HepG2 (cell line): ENCODE results near the gene SEC14L5. TPM values are rescaled to one million over a fixed set of nuclear protein-coding genes. Genes with fewer than 3 reads are reported as not detected.

ENCODE experiments used
- ATAC-seq: fragments of 200-7000 bp; cut with Tn5 transposase; 3 replicates; pipeline ENCODE4 v1.9.1; 2020; ENCODE audit warnings: mild to moderate bottlenecking, moderate library complexity
- BruUV-seq: library from RNA; stranded (reverse); fragments of 400-500 nt; replicated peaks from 2 replicates; lab custom pipeline; 2021; lab: Mats Ljungman, UMichigan
- CTCF ChIA-PET: fragments of 300-600 bp; formaldehyde crosslinking; extraction: SDS; loops from one replicate; lab custom pipeline; 2021; ENCODE audit warnings: low total read pairs, inconsistent platforms, low intra/inter-chr PET ratio; lab: Yijun Ruan, JAX
- POLR2A ChIA-PET: fragments of 350-600 bp; sonication (Branson Sonifier 250); formaldehyde crosslinking; loops from one replicate; lab custom pipeline; 2020; ENCODE audit warnings: antibody characterized with exemption, inconsistent platforms; lab: Yijun Ruan, JAX
- DNase-seq: peaks from one replicate; pipeline ENCODE4 v3.0.0-alpha.2; 2015; ENCODE audit warnings: low spot score
- FAIRE-seq: peaks from 3 replicates; lab custom pipeline; 2011; peaks lifted over from hg19 to GRCh38; lab: Jason Lieb, UNC
- H2AFZ ChIP-seq: one replicate; pipeline ENCODE4 v1.6.1; 2011; ENCODE audit warnings: low read length, inconsistent platforms
- H3K27ac ChIP-seq: fragments of 300-600 bp; 3 replicates; pipeline ENCODE4 v1.8.0; 2011; ENCODE audit warnings: mixed run types, mild to moderate bottlenecking, mixed read lengths, low read length, inconsistent platforms; ENCODE audit not compliant: insufficient read depth; ENCODE audit errors: extremely low read length
- H3K27me3 ChIP-seq, 2 experiments: fragments of 200-600 bp in 1 of 2; 2 replicates in 1 of 2; 3 replicates in 1 of 2; pipeline versions ENCODE4 v1.6.0 to v1.8.0; 2011; ENCODE audit warnings: low read length in 2 of 2, mild to moderate bottlenecking in 2 of 2, moderate library complexity in 2 of 2, inconsistent platforms in 1 of 2; ENCODE audit not compliant: insufficient read depth in 2 of 2, control insufficient read depth in 1 of 2
- H3K36me3 ChIP-seq, 2 experiments: fragments of 200-600 bp in 1 of 2; replicated peaks in 1 of 2; 2 replicates in 1 of 2; 3 replicates in 1 of 2; pipeline versions ENCODE4 v1.5.1 to v1.8.0; 2011; ENCODE audit warnings: low read length in 2 of 2, inconsistent platforms in 1 of 2; ENCODE audit not compliant: insufficient read depth in 2 of 2, control insufficient read depth in 1 of 2
- H3K4me1 ChIP-seq: 2 replicates; pipeline ENCODE4 v1.5.1; 2012; ENCODE audit warnings: low read length, inconsistent platforms; ENCODE audit not compliant: insufficient read depth
- H3K4me2 ChIP-seq: 2 replicates; pipeline ENCODE4 v1.6.0; 2011; ENCODE audit warnings: low read depth, low read length, inconsistent platforms
- H3K4me3 ChIP-seq, 3 experiments: fragments of 200-600 bp in 1 of 3; sonication (generic), shearing (Covaris generic) in 1 of 3; replicated peaks in 1 of 3; 2 replicates each; pipeline ENCODE4 v1.5.1; 2011 to 2016; ENCODE audit warnings: low read length in 3 of 3, inconsistent platforms in 2 of 3, low read depth in 2 of 3, mild to moderate bottlenecking in 2 of 3, control low read depth in 1 of 3, mixed read lengths in 1 of 3; ENCODE audit not compliant: insufficient read depth in 1 of 3
- H3K79me2 ChIP-seq: one replicate; pipeline ENCODE4 v1.6.1; 2011; ENCODE audit warnings: low read length, inconsistent platforms; ENCODE audit not compliant: insufficient read depth
- H3K9ac ChIP-seq: 2 replicates; pipeline ENCODE4 v1.6.0; 2011; ENCODE audit warnings: mild to moderate bottlenecking, low read depth, low read length, inconsistent platforms; ENCODE audit not compliant: insufficient read depth
- H3K9me3 ChIP-seq: 2 replicates; pipeline ENCODE4 v1.5.1; 2012; ENCODE audit warnings: mild to moderate bottlenecking, low read length
- H4K20me1 ChIP-seq: 2 replicates; pipeline ENCODE4 v1.6.0; 2011; ENCODE audit warnings: inconsistent platforms, mild to moderate bottlenecking, low read length, moderate library complexity; ENCODE audit not compliant: insufficient read depth
- POLR2A ChIP-seq, 2 experiments: IDR thresholded peaks; 2 replicates each; pipeline ENCODE4 v1.6.1; 2011; ENCODE audit warnings: low read depth in 2 of 2, low read length in 2 of 2, mild to moderate bottlenecking in 1 of 2, moderate library complexity in 1 of 2; ENCODE audit not compliant: insufficient read depth in 1 of 2
- SRF ChIP-seq: IDR thresholded peaks from 2 replicates; pipeline ENCODE4 v1.6.1; 2011; ENCODE audit warnings: mild to moderate bottlenecking, low read depth, low read length, moderate library complexity
- ZNF607 ChIP-seq: sonication (generic); formaldehyde crosslinking; IDR thresholded peaks from 2 replicates; pipeline ENCODE4 v1.5.1; 2020; ENCODE audit warnings: missing genetic modification reagents, mild to moderate bottlenecking, borderline replicate concordance
- ZNF775 ChIP-seq: sonication (generic); formaldehyde crosslinking; IDR thresholded peaks from 2 replicates; pipeline ENCODE4 v1.4.0; 2020; ENCODE audit warnings: missing genetic modification reagents, mild to moderate bottlenecking, moderate library complexity, borderline replicate concordance
- WGBS: methylation state at CpG from one replicate; pipeline ENCODE4 v1.1.6; 2017; ENCODE audit warnings: low lambda C conversion rate; 5-methylcytosine and 5-hydroxymethylcytosine counted together
- in situ Hi-C: cut with HindIII; loops from 2 replicates; pipeline ENCODE4 v1.10.0; 2017; ENCODE audit warnings: low pct_unique_long_range_greater_than_20kb; ENCODE audit not compliant: extremely low pct_ligation_motif_present
- intact Hi-C: fragments of 100-400 bp; cut with micrococcal nuclease; formaldehyde crosslinking; loops from one replicate; pipeline ENCODE4 v1.10.0; 2022; ENCODE audit not compliant: unreplicated experiment
- polyA plus RNA-seq, 8 experiments: library from polyadenylated mRNA; depleted of rRNA in 3 of 8; stranded (reverse) in 7 of 8; unstranded in 1 of 8; fragments of >200 nt; fragmentation: Illumina TruSeq in 4 of 8; extraction: Trizol in 4 of 8; gene quantifications; 2 replicates each; pipeline versions ENCODE4 v1.2.1 to v1.2.3, GENCODE V29; 2011 to 2016; ENCODE audit warnings: low read depth in 4 of 8, missing spikeins in 1 of 8, mixed read lengths in 1 of 8; ENCODE audit not compliant: insufficient read depth in 1 of 8
- total RNA-seq, 5 experiments: library from RNA; depleted of rRNA; stranded (reverse); fragments of >200 nt; fragmentation: Illumina TruSeq; extraction: Trizol; gene quantifications; 2 replicates each; pipeline ENCODE4 v1.2.3, GENCODE V29; 2016; ENCODE audit warnings: low read depth in 1 of 5
- TF ChIP-seq, protein P1 (sequence below): sonication (generic); formaldehyde crosslinking; IDR thresholded peaks from 2 replicates; pipeline ENCODE4 v1.4.0; 2020; ENCODE audit warnings: missing genetic modification reagents, borderline replicate concordance

SEC14L5 gene
- total and polyA plus RNA-seq, 2 of the 13 experiments (the other 11 are each of a cell fraction or from before 2014, with no cell fraction given) = 0.40 to 0.42 TPM

DNA sequence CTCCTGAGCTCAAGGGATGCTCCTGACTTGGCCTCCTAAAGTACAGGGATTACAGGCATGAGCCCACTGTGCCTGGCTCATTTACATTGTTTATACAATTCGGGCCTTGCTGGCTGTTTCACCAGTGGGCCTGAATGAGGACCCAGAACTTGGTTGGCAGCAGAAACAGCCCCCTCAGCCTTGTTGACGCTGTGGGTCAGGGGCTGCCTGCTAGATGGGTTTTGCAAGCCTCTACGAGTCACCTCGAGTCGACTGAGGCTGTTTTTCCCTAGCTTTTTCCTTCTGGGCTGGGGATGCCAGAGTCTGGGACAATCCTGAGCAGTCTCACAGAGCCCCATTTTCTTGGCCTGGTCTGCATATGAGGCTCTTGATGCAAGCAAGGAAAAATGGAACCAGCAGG is 37.3 kb upstream of the SEC14L5 start (continued):
- TF ChIP-seq, protein P1, sequence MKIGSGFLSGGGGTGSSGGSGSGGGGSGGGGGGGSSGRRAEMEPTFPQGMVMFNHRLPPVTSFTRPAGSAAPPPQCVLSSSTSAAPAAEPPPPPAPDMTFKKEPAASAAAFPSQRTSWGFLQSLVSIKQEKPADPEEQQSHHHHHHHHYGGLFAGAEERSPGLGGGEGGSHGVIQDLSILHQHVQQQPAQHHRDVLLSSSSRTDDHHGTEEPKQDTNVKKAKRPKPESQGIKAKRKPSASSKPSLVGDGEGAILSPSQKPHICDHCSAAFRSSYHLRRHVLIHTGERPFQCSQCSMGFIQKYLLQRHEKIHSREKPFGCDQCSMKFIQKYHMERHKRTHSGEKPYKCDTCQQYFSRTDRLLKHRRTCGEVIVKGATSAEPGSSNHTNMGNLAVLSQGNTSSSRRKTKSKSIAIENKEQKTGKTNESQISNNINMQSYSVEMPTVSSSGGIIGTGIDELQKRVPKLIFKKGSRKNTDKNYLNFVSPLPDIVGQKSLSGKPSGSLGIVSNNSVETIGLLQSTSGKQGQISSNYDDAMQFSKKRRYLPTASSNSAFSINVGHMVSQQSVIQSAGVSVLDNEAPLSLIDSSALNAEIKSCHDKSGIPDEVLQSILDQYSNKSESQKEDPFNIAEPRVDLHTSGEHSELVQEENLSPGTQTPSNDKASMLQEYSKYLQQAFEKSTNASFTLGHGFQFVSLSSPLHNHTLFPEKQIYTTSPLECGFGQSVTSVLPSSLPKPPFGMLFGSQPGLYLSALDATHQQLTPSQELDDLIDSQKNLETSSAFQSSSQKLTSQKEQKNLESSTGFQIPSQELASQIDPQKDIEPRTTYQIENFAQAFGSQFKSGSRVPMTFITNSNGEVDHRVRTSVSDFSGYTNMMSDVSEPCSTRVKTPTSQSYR (CRISPR knock-in tag) = no peak
- TF ChIP-seq ZNF775 (CRISPR knock-in tag) (no peak), POLR2A (IDR thresholded peaks at IDR 0.05; ENCODE audit: insufficient read depth in 1 of 2, low read depth in 2 of 2, low read length in 2 of 2) (no peak)

DNA sequence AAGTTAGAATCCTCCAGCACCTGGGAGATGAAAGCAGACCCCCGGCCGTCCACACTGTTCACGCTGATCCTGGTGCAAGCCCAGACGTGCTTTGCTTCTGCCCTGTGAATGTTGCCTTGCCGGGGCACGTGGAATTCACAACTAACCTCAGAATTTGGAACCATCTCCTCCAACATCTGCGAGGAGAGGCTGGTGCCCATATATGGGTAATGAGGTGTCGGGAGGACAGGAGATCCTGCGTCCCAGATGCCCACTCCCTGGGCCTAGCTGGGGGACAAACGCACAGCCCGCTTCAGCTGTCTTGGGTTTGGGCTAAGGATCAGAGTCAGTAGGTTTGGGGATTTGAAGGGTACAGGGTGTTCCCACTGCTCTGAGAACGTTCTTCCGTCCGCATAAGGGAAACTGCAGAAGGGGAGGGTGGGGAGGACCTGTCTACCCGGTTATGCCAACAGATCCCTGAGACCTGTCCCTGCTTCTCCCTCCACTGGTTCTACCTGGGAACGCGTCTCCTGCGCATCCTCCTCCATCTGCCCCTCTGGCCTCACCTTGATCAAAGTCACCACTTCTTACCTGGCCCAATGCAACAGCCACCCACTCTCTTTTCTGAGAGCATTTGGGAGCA is 35.3 kb upstream of the SEC14L5 start:
- POLR2A ChIA-PET = no interaction called here
- H3K4me1 ChIP-seq = peaks cover 25% of the 10 kb centered on the region

More for the DNA sequence above, 35.3 kb upstream of the SEC14L5 start:
- H3K4me2 ChIP-seq = no peak overlapping the region
- no TSS peak for BruUV-seq
- H3K9ac ChIP-seq = no peak overlapping the region
- CTCF ChIA-PET = no interaction called here
- in situ Hi-C loops (no loop called here), intact Hi-C loops (no loop called here)
- WGBS = 91% methylated on average over 18 of the region's 18 CpGs
- H2AFZ ChIP-seq = no peak overlapping the region
- no peaks in the 10 kb centered on the region for H4K20me1 ChIP-seq
- no peak overlapping the region for H3K27ac ChIP-seq
- H3K36me3 ChIP-seq = no peaks in the 10 kb centered on the region; a peak in 1 of 5 replicates
- H3K27me3 ChIP-seq = no peaks in the 10 kb centered on the region
- TF ChIP-seq ZNF607 = no peak
- TF ChIP-seq SRF = peak; percentile 52; the same call in 1 of the 2 replicates
- peaks cover 6% of the 10 kb centered on the region; the same call in 1 of the 2 replicates for H3K9me3 ChIP-seq
- no peak for FAIRE-seq
- no peak for DNase-seq
- no peak overlapping the region for H3K4me3 ChIP-seq
- no peaks in the 10 kb centered on the region for H3K79me2 ChIP-seq
- no peak for ATAC-seq
